A549 treated with dexamethasone at 1 μM for 4 hours (cell line): ENCODE data around the gene HTRA2. TPM values are rescaled to one million over a fixed set of nuclear protein-coding genes. Genes with fewer than 3 reads are reported as not detected.

Experiments
- total RNA-seq: library from RNA; stranded (reverse); fragments of 200-300 nt; extraction: Qiagen RNA extraction; gene quantifications from 5 replicates; pipeline ENCODE4 v1.2.3, GENCODE V29; 2022

Gene HTRA2
- 31.4 to 39.0 TPM (median 38.8 TPM) in 5 replicates for total RNA-seq

GRCh38 chr2:74529357-74530238, at the start of gene HTRA2, which contains the start of gene AUP1:
TSS of gene HTRA2 (plus strand) at chr2:74529933. CDS start at chr2:74530007, 74 bp downstream.
TSS of gene AUP1 (minus strand) at chr2:74529706. CDS start at chr2:74529629, 77 bp downstream.

DNA sequence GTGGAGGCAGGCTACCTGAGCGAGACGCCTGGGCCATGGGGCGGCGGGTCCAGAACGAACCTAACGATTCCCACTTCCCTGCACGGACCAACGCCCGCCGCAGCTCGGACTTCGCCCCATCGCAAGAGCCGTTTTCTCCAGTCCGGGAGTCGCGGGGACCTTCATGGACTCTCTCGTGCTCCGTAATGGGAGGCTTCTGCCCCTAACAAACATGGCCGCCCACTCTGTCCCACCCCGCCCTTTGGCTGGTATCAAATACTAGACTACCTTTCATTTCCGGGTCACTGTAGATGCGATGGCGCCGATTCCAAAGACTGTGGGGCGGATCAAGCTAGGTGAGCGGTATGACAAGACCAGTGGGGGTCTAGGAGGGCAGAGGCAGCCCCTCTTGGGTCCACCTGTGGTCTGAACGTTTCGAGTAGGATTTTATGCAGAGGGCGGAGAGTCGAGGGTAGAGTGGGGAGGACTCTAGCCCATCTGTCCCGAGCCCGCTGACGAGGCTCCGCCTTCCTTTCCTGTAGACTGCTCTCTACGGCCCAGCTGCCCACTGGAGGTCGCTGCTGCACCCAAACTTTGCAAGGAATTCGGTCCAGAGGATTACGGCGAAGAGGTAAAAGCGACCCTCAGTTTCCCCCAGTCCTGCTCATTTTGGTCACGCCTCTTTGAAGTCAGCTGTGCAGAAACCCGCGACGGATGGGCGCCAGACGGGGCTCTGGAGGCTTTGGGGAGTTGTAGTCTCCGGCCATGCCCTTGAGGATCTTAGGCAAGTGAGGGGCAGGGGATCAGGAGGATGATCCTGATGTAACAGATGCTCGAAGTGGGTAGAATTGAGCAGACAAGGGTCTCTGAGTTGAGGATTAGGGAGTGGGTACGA, 46.7 kb upstream of the HTRA2 start, which contains the start of the genes CCDC142 and TTC31:
Gene CCDC142 (minus strand): TSS at position 198 of the 874 bp plus-strand sequence. CDS start 161 bp downstream, at position 37.
Gene TTC31 (plus strand): TSS at position 281 of the 874 bp plus-strand sequence. CDS start 15 bp downstream, at position 296.

GRCh38 chr2:74499267-74499939, 30.3 kb upstream of the HTRA2 start, which contains the start of gene LBX2:
TSS of gene LBX2 (minus strand) at chr2:74499603. CDS start at chr2:74499537, 66 bp downstream.

DNA sequence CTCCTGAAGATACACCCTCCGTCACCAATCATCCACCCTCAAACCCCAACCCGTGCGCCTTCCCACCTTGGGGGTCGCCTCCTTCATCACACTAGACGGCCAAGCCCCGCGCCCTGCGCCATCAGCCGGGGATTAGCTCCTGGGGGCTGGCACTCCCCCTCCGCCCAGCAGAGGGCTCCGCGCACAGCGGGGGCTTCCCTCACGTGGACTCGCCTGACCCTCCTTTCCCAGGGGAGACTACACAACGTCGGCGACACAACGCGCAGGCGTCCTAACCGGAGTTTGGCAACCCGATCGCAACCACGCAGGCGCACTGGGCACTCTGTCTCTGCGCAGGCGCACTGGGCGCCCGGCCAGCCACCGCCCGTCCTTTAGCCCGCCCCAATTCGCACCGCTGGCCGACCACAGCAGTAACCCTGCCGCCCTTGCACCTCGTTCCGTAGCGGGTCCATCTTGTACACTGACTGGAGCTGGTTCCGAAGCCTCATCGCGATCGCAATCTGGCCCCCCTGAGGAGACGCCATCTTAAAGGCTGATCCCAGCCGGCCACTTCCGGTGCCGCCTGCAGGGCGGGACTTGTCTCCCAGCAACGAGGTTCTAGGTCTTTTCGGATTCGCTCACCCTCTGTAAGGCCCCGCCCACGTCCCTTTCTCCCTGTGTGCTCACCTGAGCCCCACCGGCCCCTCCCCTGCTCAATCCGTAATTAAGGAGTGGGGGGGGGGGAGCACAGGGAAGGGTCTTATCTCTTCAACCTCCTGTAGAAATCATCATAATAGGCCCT, 22.4 kb upstream of the HTRA2 start, which contains the start of gene PCGF1:
Gene PCGF1 (minus strand): TSS at position 551 of the 781 bp plus-strand sequence. CDS start 27 bp downstream, at position 524.

GRCh38 chr2:74514368-74515270, 15.1 kb upstream of the HTRA2 start, which contains the start of gene TLX2:
TSS of gene TLX2 (plus strand) at chr2:74514450. CDS start at chr2:74514807, 357 bp downstream.

GRCh38 chr2:74525717-74526648, 3.8 kb upstream of the HTRA2 start, which contains the start of gene DQX1:
TSS of gene DQX1 (minus strand) at chr2:74526231. CDS start at chr2:74525729, 502 bp downstream.

GRCh38 chr2:74553892-74554819, 24.4 kb downstream of the HTRA2 start, which contains the start of the genes DOK1 and LOXL3:
TSS of gene DOK1 (plus strand) at chr2:74554720. CDS start at chr2:74554755, 35 bp downstream.
TSS of gene LOXL3 (minus strand) at chr2:74553942. CDS start at chr2:74552634, 1,308 bp downstream.

Other genes with a start within 250 kb of the HTRA2 start
- gene SLC4A5, start 186.5 kb upstream of the HTRA2 start, total RNA-seq = 0.15 to 0.34 TPM (median 0.28 TPM) in 5 replicates
- 108 to 168 TPM (median 160 TPM) in 5 replicates for gene DCTN1, start 149.6 kb upstream of the HTRA2 start, total RNA-seq
- 3.3 to 3.7 TPM (median 3.6 TPM) in 5 replicates for gene C2orf81, start 108.3 kb upstream of the HTRA2 start, total RNA-seq
- 75.2 to 80.4 TPM (median 77.7 TPM) in 5 replicates for gene WDR54, start 108.2 kb upstream of the HTRA2 start, total RNA-seq
- 14.2 to 25.4 TPM (median 23.2 TPM) in 5 replicates for gene RTKN, start 88.0 kb upstream of the HTRA2 start, total RNA-seq
- gene INO80B, start 74.8 kb upstream of the HTRA2 start, total RNA-seq = 42.3 to 51.4 TPM (median 47.4 TPM) in 5 replicates
- 44.4 to 86.4 TPM (median 77.7 TPM) in 5 replicates for gene WBP1, start 71.5 kb upstream of the HTRA2 start, total RNA-seq
- 37.2 to 52.8 TPM (median 51.3 TPM) in 5 replicates for gene MOGS, start 64.6 kb upstream of the HTRA2 start, total RNA-seq
- gene MRPL53, start 57.3 kb upstream of the HTRA2 start, total RNA-seq = 108 to 154 TPM (median 133 TPM) in 5 replicates
- gene CCDC142, start 46.9 kb upstream of the HTRA2 start, total RNA-seq = 6.6 to 14.5 TPM (median 12.6 TPM) in 5 replicates
- 10.6 to 16.6 TPM (median 15.0 TPM) in 5 replicates for gene TTC31, start 46.9 kb upstream of the HTRA2 start, total RNA-seq
- gene LBX2, start 30.3 kb upstream of the HTRA2 start, total RNA-seq = 2.7 to 3.7 TPM (median 3.0 TPM) in 5 replicates
- 29.3 to 38.9 TPM (median 31.6 TPM) in 5 replicates for gene PCGF1, start 22.2 kb upstream of the HTRA2 start, total RNA-seq
- gene TLX2, start 15.5 kb upstream of the HTRA2 start, total RNA-seq = 0.17 to 0.31 TPM (median 0.21 TPM) in 5 replicates
- gene DQX1, start 3.7 kb upstream of the HTRA2 start, total RNA-seq = 0.07 to 0.15 TPM (median 0.08 TPM) in 3 of 5 replicates, not detected in the others
- 176 to 254 TPM (median 231 TPM) in 5 replicates for gene AUP1, start 227 bp upstream of the HTRA2 start, total RNA-seq
- 0.22 to 0.58 TPM (median 0.35 TPM) in 5 replicates for gene LOXL3, start 24.0 kb downstream of the HTRA2 start, total RNA-seq
- gene DOK1, start 24.8 kb downstream of the HTRA2 start, total RNA-seq = 3.5 to 5.2 TPM (median 4.4 TPM) in 5 replicates
- gene M1AP, start 118.4 kb downstream of the HTRA2 start, total RNA-seq = not detected in 5 replicates
- gene SEMA4F, start 124.3 kb downstream of the HTRA2 start, total RNA-seq = 8.4 to 13.4 TPM (median 11.8 TPM) in 5 replicates